HepG2 (cell line): ENCODE data around the gene EPB41L2. TPM values are rescaled to one million over a fixed set of nuclear protein-coding genes. Genes with fewer than 3 reads are reported as not detected.

Experiments used
- CREB1 ChIP-seq, 2 experiments: fragments of 450-650 bp in 1 of 2; IDR thresholded peaks; 2 replicates each; pipeline ENCODE4 v1.6.1; 2016 to 2017; ENCODE audit warnings: control low read depth in 1 of 2, mild to moderate bottlenecking in 1 of 2, missing compliant biosample characterization in 1 of 2, missing genetic modification characterization in 1 of 2
- ERF ChIP-seq: IDR thresholded peaks from 2 replicates; pipeline ENCODE4 v1.6.1; 2018; ENCODE audit warnings: missing biosample characterization, missing genetic modification reagents
- FOXK2 ChIP-seq: fragments of 450-650 bp; IDR thresholded peaks from 2 replicates; pipeline ENCODE4 v1.6.1; 2016
- HNRNPUL1 ChIP-seq: fragments of 200-400 bp; formaldehyde crosslinking; IDR thresholded peaks from 2 replicates; pipeline ENCODE4 v1.6.1; 2017; ENCODE audit warnings: low read depth, mild to moderate bottlenecking, low read length, moderate library complexity
- JUNB ChIP-seq: sonication (generic); formaldehyde crosslinking; IDR thresholded peaks from 2 replicates; pipeline ENCODE4 v1.8.0; 2022; ENCODE audit warnings: missing genetic modification reagents, mild to moderate bottlenecking, borderline replicate concordance
- RBFOX2 ChIP-seq: fragments of 200-400 bp; formaldehyde crosslinking; IDR thresholded peaks from 2 replicates; pipeline ENCODE4 v1.6.1; 2017; ENCODE audit warnings: low read depth, mild to moderate bottlenecking, low read length
- SALL1 ChIP-seq: sonication (generic); formaldehyde crosslinking; IDR thresholded peaks from 2 replicates; pipeline ENCODE4 v1.8.0; 2022; ENCODE audit warnings: mild to moderate bottlenecking, missing genetic modification reagents
- SMAD1 ChIP-seq: sonication (generic); formaldehyde crosslinking; IDR thresholded peaks from 2 replicates; pipeline ENCODE4 v1.4.0; 2020; ENCODE audit warnings: missing genetic modification reagents, low read depth, mild to moderate bottlenecking, borderline replicate concordance
- ZFYVE20 ChIP-seq: sonication (generic); formaldehyde crosslinking; IDR thresholded peaks from 2 replicates; pipeline ENCODE4 v1.8.0; 2023; ENCODE audit warnings: low read depth, mild to moderate bottlenecking, moderate library complexity, missing genetic modification reagents, borderline replicate concordance
- ZIK1 ChIP-seq: sonication (generic); formaldehyde crosslinking; IDR thresholded peaks from 2 replicates; pipeline ENCODE4 v1.5.0; 2020; ENCODE audit warnings: mild to moderate bottlenecking, low read depth, missing genetic modification reagents, borderline replicate concordance
- ZNF33A ChIP-seq: sonication (generic); formaldehyde crosslinking; IDR thresholded peaks from 2 replicates; pipeline ENCODE4 v1.5.1; 2020; ENCODE audit warnings: missing genetic modification reagents, mild to moderate bottlenecking, moderate library complexity, borderline replicate concordance
- ZNF484 ChIP-seq: sonication (generic); formaldehyde crosslinking; IDR thresholded peaks from 2 replicates; pipeline ENCODE4 v1.5.1; 2020; ENCODE audit warnings: mild to moderate bottlenecking, low read depth, missing genetic modification reagents, borderline replicate concordance
- ZNF510 ChIP-seq: sonication (generic); formaldehyde crosslinking; IDR thresholded peaks from 2 replicates; pipeline ENCODE4 v1.4.0; 2020; ENCODE audit warnings: low read depth, mild to moderate bottlenecking, missing genetic modification reagents
- ZNF598 ChIP-seq: sonication (generic); formaldehyde crosslinking; IDR thresholded peaks from 2 replicates; pipeline ENCODE4 v1.5.1; 2020; ENCODE audit warnings: mild to moderate bottlenecking, missing genetic modification reagents, borderline replicate concordance
- ZNF746 ChIP-seq: sonication (generic); formaldehyde crosslinking; IDR thresholded peaks from 2 replicates; pipeline ENCODE4 v1.8.0; 2022; ENCODE audit warnings: mild to moderate bottlenecking, missing genetic modification reagents
- polyA plus RNA-seq, 8 experiments: library from polyadenylated mRNA; depleted of rRNA in 3 of 8; stranded (reverse) in 7 of 8; unstranded in 1 of 8; fragments of >200 nt; fragmentation: Illumina TruSeq in 4 of 8; extraction: Trizol in 4 of 8; gene quantifications; 2 replicates each; pipeline versions ENCODE4 v1.2.1 to v1.2.3, GENCODE V29; 2011 to 2016; ENCODE audit warnings: low read depth in 4 of 8, missing spikeins in 1 of 8, mixed read lengths in 1 of 8; ENCODE audit not compliant: insufficient read depth in 1 of 8
- total RNA-seq, 5 experiments: library from RNA; depleted of rRNA; stranded (reverse); fragments of >200 nt; fragmentation: Illumina TruSeq; extraction: Trizol; gene quantifications; 2 replicates each; pipeline ENCODE4 v1.2.3, GENCODE V29; 2016; ENCODE audit warnings: low read depth in 1 of 5
- TF ChIP-seq, protein P1 (sequence below): sonication (generic); formaldehyde crosslinking; IDR thresholded peaks from 2 replicates; pipeline ENCODE4 v1.4.0; 2020; ENCODE audit warnings: missing genetic modification reagents, borderline replicate concordance
- TF ChIP-seq, protein P2 (sequence below): sonication (generic); formaldehyde crosslinking; IDR thresholded peaks from 2 replicates; pipeline ENCODE4 v1.4.0; 2020; ENCODE audit warnings: mild to moderate bottlenecking, missing genetic modification reagents
- TF ChIP-seq, protein P3 (sequence below): IDR thresholded peaks from 2 replicates; pipeline ENCODE4 v1.6.1; 2018; ENCODE audit warnings: missing genetic modification reagents
- TF ChIP-seq, protein P4 (sequence below): sonication (generic); formaldehyde crosslinking; IDR thresholded peaks from 2 replicates; pipeline ENCODE4 v1.5.1; 2020; ENCODE audit warnings: missing genetic modification reagents, mild to moderate bottlenecking, borderline replicate concordance

EPB41L2 gene
- total and polyA plus RNA-seq, 2 of the 13 experiments (the other 11 are each of a cell fraction or from before 2014, with no cell fraction given): 41.7 to 56.4 TPM

DNA sequence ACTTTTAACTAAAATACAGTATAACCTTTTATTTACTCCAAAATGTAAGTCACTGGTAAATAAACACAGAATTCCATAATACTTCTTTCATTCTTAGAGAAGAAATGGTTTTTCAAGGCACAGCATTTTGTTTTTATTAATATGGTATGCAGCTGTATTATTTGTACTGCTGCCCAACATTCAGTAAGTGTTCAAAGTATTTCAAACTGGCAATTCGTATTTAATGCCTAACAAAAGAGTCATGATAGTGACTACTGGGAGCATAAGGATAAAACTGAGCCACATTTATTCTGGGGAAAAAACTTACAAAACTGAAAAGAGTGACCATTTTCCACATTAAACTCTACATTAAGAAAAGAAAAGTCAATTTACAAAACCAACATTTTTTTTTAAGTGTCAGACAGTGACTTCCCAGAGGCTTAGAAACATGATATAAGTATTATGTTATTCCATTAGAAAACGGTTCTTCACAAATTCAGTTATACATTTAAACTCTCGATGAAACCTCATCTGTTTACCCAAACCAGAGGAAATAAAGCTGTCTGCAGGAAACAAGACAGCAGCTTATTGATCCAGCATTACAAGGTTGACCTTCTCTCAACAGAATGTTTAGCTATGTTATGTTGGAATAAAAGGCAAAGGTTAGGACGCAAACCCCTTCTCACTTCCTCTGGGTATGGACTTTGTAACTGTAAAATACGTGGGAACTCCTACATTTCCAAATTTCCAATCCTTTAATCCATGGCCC, 24.3 kb downstream of the EPB41L2 start (continued):
- TF ChIP-seq, protein P1, sequence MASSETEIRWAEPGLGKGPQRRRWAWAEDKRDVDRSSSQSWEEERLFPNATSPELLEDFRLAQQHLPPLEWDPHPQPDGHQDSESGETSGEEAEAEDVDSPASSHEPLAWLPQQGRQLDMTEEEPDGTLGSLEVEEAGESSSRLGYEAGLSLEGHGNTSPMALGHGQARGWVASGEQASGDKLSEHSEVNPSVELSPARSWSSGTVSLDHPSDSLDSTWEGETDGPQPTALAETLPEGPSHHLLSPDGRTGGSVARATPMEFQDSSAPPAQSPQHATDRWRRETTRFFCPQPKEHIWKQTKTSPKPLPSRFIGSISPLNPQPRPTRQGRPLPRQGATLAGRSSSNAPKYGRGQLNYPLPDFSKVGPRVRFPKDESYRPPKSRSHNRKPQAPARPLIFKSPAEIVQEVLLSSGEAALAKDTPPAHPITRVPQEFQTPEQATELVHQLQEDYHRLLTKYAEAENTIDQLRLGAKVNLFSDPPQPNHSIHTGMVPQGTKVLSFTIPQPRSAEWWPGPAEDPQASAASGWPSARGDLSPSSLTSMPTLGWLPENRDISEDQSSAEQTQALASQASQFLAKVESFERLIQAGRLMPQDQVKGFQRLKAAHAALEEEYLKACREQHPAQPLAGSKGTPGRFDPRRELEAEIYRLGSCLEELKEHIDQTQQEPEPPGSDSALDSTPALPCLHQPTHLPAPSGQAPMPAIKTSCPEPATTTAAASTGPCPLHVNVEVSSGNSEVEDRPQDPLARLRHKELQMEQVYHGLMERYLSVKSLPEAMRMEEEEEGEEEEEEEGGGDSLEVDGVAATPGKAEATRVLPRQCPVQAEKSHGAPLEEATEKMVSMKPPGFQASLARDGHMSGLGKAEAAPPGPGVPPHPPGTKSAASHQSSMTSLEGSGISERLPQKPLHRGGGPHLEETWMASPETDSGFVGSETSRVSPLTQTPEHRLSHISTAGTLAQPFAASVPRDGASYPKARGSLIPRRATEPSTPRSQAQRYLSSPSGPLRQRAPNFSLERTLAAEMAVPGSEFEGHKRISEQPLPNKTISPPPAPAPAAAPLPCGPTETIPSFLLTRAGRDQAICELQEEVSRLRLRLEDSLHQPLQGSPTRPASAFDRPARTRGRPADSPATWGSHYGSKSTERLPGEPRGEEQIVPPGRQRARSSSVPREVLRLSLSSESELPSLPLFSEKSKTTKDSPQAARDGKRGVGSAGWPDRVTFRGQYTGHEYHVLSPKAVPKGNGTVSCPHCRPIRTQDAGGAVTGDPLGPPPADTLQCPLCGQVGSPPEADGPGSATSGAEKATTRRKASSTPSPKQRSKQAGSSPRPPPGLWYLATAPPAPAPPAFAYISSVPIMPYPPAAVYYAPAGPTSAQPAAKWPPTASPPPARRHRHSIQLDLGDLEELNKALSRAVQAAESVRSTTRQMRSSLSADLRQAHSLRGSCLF (CRISPR knock-in tag): no peak
- TF ChIP-seq, protein P2, sequence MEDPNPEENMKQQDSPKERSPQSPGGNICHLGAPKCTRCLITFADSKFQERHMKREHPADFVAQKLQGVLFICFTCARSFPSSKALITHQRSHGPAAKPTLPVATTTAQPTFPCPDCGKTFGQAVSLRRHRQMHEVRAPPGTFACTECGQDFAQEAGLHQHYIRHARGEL: no peak
- TF ChIP-seq ZNF746 (no peak), ZFYVE20 (CRISPR knock-in tag) (no peak), ERF (CRISPR knock-in tag) (peak; percentile 100), JUNB (CRISPR knock-in tag) (no peak), ZNF598 (CRISPR knock-in tag) (no peak), SALL1 (CRISPR knock-in tag) (peak; percentile 95; the same call in 1 of the 2 replicates), CREB1 (IDR thresholded peaks at IDR 0.05) (no peak), CREB1 (CRISPR knock-in tag; IDR thresholded peaks at IDR 0.05) (peak; percentile 85), ZNF510 (CRISPR knock-in tag) (peak; percentile 61; the same call in 1 of the 2 replicates), FOXK2 (no peak; the same call in 1 of the 2 replicates), HNRNPUL1 (no peak), ZIK1 (CRISPR knock-in tag) (peak; percentile 41; the same call in 1 of the 2 replicates), RBFOX2 (no peak), ZNF484 (CRISPR knock-in tag) (no peak), ZNF33A (CRISPR knock-in tag) (no peak), SMAD1 (CRISPR knock-in tag) (no peak)
- TF ChIP-seq, protein P3, sequence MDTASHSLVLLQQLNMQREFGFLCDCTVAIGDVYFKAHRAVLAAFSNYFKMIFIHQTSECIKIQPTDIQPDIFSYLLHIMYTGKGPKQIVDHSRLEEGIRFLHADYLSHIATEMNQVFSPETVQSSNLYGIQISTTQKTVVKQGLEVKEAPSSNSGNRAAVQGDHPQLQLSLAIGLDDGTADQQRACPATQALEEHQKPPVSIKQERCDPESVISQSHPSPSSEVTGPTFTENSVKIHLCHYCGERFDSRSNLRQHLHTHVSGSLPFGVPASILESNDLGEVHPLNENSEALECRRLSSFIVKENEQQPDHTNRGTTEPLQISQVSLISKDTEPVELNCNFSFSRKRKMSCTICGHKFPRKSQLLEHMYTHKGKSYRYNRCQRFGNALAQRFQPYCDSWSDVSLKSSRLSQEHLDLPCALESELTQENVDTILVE: peak; percentile 82; the same call in 1 of the 2 replicates
- TF ChIP-seq, protein P4, sequence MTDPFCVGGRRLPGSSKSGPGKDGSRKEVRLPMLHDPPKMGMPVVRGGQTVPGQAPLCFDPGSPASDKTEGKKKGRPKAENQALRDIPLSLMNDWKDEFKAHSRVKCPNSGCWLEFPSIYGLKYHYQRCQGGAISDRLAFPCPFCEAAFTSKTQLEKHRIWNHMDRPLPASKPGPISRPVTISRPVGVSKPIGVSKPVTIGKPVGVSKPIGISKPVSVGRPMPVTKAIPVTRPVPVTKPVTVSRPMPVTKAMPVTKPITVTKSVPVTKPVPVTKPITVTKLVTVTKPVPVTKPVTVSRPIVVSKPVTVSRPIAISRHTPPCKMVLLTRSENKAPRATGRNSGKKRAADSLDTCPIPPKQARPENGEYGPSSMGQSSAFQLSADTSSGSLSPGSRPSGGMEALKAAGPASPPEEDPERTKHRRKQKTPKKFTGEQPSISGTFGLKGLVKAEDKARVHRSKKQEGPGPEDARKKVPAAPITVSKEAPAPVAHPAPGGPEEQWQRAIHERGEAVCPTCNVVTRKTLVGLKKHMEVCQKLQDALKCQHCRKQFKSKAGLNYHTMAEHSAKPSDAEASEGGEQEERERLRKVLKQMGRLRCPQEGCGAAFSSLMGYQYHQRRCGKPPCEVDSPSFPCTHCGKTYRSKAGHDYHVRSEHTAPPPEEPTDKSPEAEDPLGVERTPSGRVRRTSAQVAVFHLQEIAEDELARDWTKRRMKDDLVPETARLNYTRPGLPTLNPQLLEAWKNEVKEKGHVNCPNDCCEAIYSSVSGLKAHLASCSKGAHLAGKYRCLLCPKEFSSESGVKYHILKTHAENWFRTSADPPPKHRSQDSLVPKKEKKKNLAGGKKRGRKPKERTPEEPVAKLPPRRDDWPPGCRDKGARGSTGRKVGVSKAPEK: no peak
